ENCODE data around the gene MDC1. TPM values are rescaled to one million over a fixed set of nuclear protein-coding genes. Genes with fewer than 3 reads are reported as not detected.

The MDC1 gene
- total RNA-seq, 1 experiment from 2014 or later = 75.8 TPM

DNA sequence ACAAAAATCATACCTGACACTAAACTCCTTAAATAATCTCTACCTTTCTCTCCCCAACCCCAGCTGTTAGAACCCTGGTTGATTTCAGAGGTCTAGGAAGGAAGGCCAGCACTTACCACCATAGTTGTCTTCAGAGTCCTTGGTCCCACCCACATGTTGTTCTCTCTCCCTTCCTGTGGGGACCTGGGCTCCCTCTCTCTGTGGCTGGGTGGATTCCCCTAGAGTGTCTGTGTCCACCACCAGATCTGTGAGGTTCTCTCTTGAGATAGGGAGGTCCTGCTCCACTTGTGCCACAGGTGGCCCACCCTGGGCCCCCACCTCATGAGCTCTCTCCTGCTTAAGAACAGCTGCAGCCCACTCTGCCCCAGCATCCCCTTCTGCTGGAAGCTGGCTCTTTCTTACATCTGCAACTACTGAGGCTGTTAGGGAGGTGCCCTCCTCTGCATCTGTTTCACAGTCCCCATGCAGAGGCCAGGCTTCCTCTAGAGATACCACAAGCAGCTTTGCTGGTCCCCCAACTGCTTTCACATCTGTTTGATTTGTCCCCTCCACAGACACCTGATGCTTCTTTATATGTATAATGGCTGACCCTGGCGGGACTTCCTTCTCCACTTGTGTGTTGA is 5.2 kb downstream of the MDC1 start:
- DNase-seq (ENCODE audit: low read depth, low spot score) (no peak), ATAC-seq (no peak)
- no peak overlapping the region for H3K9ac ChIP-seq (ENCODE audit: low read length)
- ChIA-PET POLR2A (no interaction called here), RAD21 (ENCODE audit: low non-redundant PET in 1 of 2, low total read pairs in 2 of 2, uncharacterized antibody in 2 of 2, unreplicated experiment in 2 of 2) (no interaction called here), CTCF (no interaction called here)
- H3K9me3 ChIP-seq (ENCODE audit: control insufficient read depth in 1 of 2, insufficient read depth in 1 of 2, low read depth in 1 of 2, low read length in 2 of 2) = no peaks in the 10 kb centered on the region
- no peaks in the 10 kb centered on the region for H4K20me1 ChIP-seq (ENCODE audit: insufficient read depth)
- peaks cover 12 to 17% of the 10 kb centered on the region in 2 experiments for H3K4me1 ChIP-seq (ENCODE audit: control insufficient read depth in 1 of 2, insufficient read depth in 2 of 2, low read length in 2 of 2)
- no peaks in the 10 kb centered on the region for H3K9me2 ChIP-seq (ENCODE audit: insufficient read depth)
- no peaks in the 10 kb centered on the region for H3K27me3 ChIP-seq (ENCODE audit: insufficient read depth, low read length)
- H3K27ac ChIP-seq (ENCODE audit: low read depth, low read length) = no peak overlapping the region
- no peak overlapping the region for H2AFZ ChIP-seq (ENCODE audit: low read depth, low read length, poor library complexity, severe bottlenecking)
- peaks cover 7 to 21% of the 10 kb centered on the region in 2 experiments; a peak in 2 of 4 replicates for H3K36me3 ChIP-seq (ENCODE audit: control insufficient read depth in 1 of 2, insufficient read depth in 2 of 2, low read length in 2 of 2)
- intact Hi-C loops (cut with micrococcal nuclease) = no loop called here
- H3K79me2 ChIP-seq (ENCODE audit: insufficient read depth, low read length) = peaks cover 12% of the 10 kb centered on the region
- no peak overlapping the region for H3K4me2 ChIP-seq (ENCODE audit: low read length)
- no peak for TF ChIP-seq ZFX (IDR thresholded peaks at IDR 0.05)
- TF ChIP-seq ELF1 (IDR thresholded peaks at IDR 0.05; ENCODE audit: borderline replicate concordance, low read depth) = no peak
- no peak for TF ChIP-seq SP1 (IDR thresholded peaks at IDR 0.05; ENCODE audit: low read depth)
- no peak for TF ChIP-seq SRF (IDR thresholded peaks at IDR 0.05; ENCODE audit: low read depth)
- no peak for TF ChIP-seq EGR1 (IDR thresholded peaks at IDR 0.05; ENCODE audit: low read depth)
- no peak for TF ChIP-seq POLR2A (IDR thresholded peaks at IDR 0.05; ENCODE audit: borderline replicate concordance, extremely low read depth, insufficient read depth, insufficient read length)
- TF ChIP-seq, protein P1, sequence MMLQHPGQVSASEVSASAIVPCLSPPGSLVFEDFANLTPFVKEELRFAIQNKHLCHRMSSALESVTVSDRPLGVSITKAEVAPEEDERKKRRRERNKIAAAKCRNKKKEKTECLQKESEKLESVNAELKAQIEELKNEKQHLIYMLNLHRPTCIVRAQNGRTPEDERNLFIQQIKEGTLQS (IDR thresholded peaks at IDR 0.05) = no peak
- TF ChIP-seq CEBPB (IDR thresholded peaks at IDR 0.05; ENCODE audit: low read depth) = no peak
- no peak overlapping the region for H3K4me3 ChIP-seq (replicated peaks in 1 of 2; ENCODE audit: low read depth in 1 of 2, low read length in 2 of 2)
- BruUV-seq (replicated peaks) = no TSS peak

- no peak overlapping the region for H3K4me3 ChIP-seq (replicated peaks in 1 of 2; ENCODE audit: low read depth in 1 of 2, low read length in 2 of 2)
- no peak overlapping the region for H3K4me2 ChIP-seq (ENCODE audit: low read length)
- no peak overlapping the region for H2AFZ ChIP-seq (ENCODE audit: low read depth, low read length, poor library complexity, severe bottlenecking)
- ChIA-PET CTCF (no interaction called here), RAD21 (ENCODE audit: low non-redundant PET in 1 of 2, low total read pairs in 2 of 2, uncharacterized antibody in 2 of 2, unreplicated experiment in 2 of 2) (no interaction called here), POLR2A (interaction anchor here (1.0 kb wide), 1 partner anchor 19 kb away, joined by 3 read pairs; the partner anchor contains the start of gene NRM)
- H3K27me3 ChIP-seq (ENCODE audit: insufficient read depth, low read length) = no peaks in the 10 kb centered on the region
- H3K36me3 ChIP-seq (ENCODE audit: control insufficient read depth in 1 of 2, insufficient read depth in 2 of 2, low read length in 2 of 2) = peaks cover 9 to 21% of the 10 kb centered on the region in 2 experiments; a peak in 3 of 4 replicates
- BruUV-seq (replicated peaks) = no TSS peak
- H3K9me2 ChIP-seq (ENCODE audit: insufficient read depth) = no peaks in the 10 kb centered on the region
- no peak for DNase-seq (ENCODE audit: low read depth, low spot score)
- no peak for ATAC-seq
- H4K20me1 ChIP-seq (ENCODE audit: insufficient read depth) = no peaks in the 10 kb centered on the region
- H3K9ac ChIP-seq (ENCODE audit: low read length) = no peak overlapping the region
- intact Hi-C loops (cut with micrococcal nuclease) = no loop called here
- no peak overlapping the region for H3K27ac ChIP-seq (ENCODE audit: low read depth, low read length)
- H3K9me3 ChIP-seq (ENCODE audit: control insufficient read depth in 1 of 2, insufficient read depth in 1 of 2, low read depth in 1 of 2, low read length in 2 of 2) = no peaks in the 10 kb centered on the region
- H3K4me1 ChIP-seq (ENCODE audit: control insufficient read depth in 1 of 2, insufficient read depth in 2 of 2, low read length in 2 of 2) = peaks cover 4 to 10% of the 10 kb centered on the region in 2 experiments; a peak in 3 of 4 replicates
- no peaks in the 10 kb centered on the region for H3K79me2 ChIP-seq (ENCODE audit: insufficient read depth, low read length)
- TF ChIP-seq FOSL1 (IDR thresholded peaks at IDR 0.05; ENCODE audit: low read depth) = no peak
- TF ChIP-seq SRF (IDR thresholded peaks at IDR 0.05; ENCODE audit: low read depth) = no peak
- no peak for TF ChIP-seq EZH2phosphoT487 (IDR thresholded peaks at IDR 0.05; ENCODE audit: borderline replicate concordance)
- TF ChIP-seq CBX3 (IDR thresholded peaks at IDR 0.05; ENCODE audit: low read depth) = no peak
- TF ChIP-seq, protein P2, sequence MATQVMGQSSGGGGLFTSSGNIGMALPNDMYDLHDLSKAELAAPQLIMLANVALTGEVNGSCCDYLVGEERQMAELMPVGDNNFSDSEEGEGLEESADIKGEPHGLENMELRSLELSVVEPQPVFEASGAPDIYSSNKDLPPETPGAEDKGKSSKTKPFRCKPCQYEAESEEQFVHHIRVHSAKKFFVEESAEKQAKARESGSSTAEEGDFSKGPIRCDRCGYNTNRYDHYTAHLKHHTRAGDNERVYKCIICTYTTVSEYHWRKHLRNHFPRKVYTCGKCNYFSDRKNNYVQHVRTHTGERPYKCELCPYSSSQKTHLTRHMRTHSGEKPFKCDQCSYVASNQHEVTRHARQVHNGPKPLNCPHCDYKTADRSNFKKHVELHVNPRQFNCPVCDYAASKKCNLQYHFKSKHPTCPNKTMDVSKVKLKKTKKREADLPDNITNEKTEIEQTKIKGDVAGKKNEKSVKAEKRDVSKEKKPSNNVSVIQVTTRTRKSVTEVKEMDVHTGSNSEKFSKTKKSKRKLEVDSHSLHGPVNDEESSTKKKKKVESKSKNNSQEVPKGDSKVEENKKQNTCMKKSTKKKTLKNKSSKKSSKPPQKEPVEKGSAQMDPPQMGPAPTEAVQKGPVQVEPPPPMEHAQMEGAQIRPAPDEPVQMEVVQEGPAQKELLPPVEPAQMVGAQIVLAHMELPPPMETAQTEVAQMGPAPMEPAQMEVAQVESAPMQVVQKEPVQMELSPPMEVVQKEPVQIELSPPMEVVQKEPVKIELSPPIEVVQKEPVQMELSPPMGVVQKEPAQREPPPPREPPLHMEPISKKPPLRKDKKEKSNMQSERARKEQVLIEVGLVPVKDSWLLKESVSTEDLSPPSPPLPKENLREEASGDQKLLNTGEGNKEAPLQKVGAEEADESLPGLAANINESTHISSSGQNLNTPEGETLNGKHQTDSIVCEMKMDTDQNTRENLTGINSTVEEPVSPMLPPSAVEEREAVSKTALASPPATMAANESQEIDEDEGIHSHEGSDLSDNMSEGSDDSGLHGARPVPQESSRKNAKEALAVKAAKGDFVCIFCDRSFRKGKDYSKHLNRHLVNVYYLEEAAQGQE (IDR thresholded peaks at IDR 0.05; ENCODE audit: low read depth) = no peak
- no peak for TF ChIP-seq TCF7L2 (IDR thresholded peaks at IDR 0.05; ENCODE audit: borderline replicate concordance, extremely low read depth, insufficient read depth, insufficient read length)
- TF ChIP-seq SP1 (IDR thresholded peaks at IDR 0.05; ENCODE audit: low read depth) = no peak
- TF ChIP-seq JUND (IDR thresholded peaks at IDR 0.05) = no peak
- no peak for TF ChIP-seq SIN3A (IDR thresholded peaks at IDR 0.05; ENCODE audit: low read depth)
- no peak for TF ChIP-seq MAX (IDR thresholded peaks at IDR 0.05)
- no peak for TF ChIP-seq RAD21 (IDR thresholded peaks at IDR 0.05; ENCODE audit: low read depth)
- no peak for TF ChIP-seq YY1 (IDR thresholded peaks at IDR 0.05; ENCODE audit: extremely low read depth, insufficient replicate concordance, low read depth, low read length)
These were observed 7.8 kb downstream of the MDC1 start for GRCh38 chr6:30709101-30709868.
